ENCODE data around the gene SPEG.

The SPEG gene

DNA sequence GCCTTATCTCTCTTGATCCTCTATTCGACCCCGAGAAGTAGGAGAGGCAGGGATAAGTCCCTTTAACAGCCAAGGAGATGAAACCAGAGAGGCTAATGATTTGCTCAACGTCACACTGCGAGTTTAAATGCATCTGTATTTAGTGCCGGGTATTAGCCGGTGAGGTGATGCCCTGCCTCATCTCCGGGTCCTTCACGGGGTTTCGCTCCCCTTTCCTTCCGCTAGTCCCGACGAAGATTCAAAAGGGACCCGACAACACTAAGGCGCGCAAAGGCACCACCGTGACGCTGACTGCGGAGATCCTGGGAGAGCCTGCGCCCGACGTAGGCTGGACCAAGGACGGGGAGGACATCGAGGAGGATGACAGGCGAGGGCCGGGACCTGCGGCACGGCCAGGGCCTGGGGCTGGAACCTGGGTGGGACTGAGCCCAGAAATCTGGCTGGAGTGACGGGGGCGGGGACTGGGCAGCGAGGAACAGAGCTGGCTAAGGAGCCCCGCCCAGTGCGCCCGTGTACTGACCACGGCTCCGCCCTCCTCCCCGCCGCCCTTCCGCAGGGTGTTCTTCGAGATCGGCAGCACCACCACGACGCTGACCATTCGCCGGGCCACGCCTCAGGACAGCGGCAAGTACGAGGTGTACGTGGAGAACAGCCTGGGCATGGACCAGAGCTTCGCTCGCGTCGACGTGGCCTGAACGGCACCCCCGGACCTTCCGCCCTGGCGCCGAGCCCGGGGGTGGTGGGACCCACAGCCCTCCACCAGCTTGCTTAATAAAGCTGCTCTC, 63.0 kb downstream of the SPEG start:
- peak; percentile 82 for DNase-seq (ENCODE audit: low read depth)

DNA sequence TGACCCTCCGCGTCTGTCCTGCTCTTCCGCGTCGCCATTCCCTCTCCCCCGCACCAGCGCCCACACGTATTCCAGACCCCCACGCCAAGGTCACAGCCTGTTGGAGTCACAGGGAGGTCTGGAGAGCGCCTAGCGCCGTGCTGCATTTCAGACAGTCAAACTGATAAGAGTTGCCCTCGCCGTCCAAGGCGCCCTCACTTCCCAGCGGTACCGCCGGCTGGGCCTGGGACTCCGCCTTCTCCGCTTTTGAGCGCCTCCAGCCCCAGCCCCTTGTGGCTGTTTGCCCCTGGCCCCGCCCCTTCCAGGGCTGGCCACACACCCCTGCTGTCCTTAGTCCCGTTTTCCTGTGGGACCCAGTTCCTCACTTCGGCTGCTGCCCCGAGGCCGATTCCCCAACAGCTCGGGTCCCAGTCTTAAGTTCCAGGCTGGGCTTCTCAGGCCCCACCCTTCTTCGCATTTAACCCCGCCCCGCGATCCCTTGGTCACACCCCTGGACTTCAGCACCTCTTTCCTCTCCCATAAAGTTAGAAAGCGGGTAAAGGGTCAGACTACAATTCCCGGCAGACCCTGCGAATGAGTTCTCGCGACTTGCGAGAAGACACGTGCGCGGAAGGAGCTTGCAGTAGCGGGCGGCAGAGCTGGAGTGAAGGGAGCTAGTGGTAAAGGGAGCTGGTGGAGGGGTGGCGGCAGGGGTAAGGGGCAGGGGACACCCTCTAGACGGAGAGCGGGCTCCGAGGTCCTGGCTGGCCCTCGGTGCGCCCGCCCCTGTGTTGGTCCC, 63.8 kb downstream of the SPEG start, which contains the start of gene GMPPA:
Gene GMPPA (plus strand): TSS at position 612 of the 778 bp plus-strand sequence. CDS start 1,085 bp downstream, outside the sequence.
- peak; percentile 98 for DNase-seq (ENCODE audit: low read depth)

- DNase-seq (ENCODE audit: low read depth), result no peak
These were observed 64.3 kb downstream of the SPEG start for GRCh38 chr2:219499058-219499307.

DNA sequence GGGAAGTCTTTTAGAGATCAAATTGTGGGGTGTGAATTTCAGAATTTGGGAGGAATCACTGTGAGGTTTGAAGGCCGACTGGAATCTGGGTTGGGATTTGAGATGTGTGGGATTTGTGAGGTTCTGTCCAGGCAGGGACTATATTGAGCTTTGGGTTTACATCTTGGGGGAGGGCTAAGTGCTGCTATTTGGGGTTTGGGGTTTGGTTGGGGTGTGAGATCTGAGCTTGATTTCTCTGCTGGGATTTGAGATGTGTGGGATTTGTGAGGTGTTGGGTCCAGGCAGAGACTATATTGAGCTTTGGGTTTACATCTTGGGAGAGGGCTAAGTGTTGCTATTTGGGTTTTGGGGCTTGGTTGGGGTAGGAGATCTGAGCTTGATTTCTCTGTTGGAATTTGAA, 64.9 kb downstream of the SPEG start:
- no peak for DNase-seq (ENCODE audit: low read depth)

DNA sequence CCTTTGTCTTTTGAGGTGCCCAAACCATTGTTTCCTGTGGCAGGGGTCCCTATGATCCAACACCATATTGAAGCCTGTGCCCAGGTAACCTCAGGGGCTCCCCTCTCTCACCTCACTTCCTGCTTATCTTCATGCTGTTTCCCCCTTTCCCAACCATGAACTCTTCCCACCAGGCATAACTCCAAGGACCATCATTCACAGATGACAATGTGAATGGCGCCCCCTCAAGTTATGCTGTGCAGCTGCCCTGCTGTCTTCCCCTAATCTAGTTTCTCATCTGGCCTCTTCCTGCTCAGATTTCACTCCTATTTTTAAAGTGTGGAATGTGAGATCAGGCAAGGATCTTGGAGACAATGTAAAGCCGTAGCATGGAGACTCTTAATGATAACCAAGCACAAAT, 65.5 kb downstream of the SPEG start:
- peak; percentile 16 for DNase-seq (ENCODE audit: low read depth)

DNA sequence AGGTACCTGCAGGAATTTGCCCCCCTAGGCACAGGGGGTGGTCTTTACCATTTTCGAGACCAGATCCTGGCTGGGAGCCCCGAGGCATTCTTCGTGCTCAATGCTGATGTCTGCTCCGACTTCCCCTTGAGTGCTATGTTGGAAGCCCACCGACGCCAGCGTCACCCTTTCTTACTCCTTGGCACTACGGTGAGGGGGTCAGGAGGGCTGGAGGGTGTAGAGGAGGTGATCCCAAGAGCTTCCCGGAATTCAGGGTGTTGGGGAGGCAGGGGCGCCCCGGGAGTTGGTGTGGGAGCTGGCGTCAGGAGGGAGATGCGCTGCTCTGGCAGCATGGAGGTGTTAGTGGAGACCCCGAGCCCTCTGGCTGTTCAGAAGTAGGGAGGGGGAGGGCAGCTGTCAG, 67.2 kb downstream of the SPEG start:
- DNase-seq (ENCODE audit: low read depth), result no peak

DNA sequence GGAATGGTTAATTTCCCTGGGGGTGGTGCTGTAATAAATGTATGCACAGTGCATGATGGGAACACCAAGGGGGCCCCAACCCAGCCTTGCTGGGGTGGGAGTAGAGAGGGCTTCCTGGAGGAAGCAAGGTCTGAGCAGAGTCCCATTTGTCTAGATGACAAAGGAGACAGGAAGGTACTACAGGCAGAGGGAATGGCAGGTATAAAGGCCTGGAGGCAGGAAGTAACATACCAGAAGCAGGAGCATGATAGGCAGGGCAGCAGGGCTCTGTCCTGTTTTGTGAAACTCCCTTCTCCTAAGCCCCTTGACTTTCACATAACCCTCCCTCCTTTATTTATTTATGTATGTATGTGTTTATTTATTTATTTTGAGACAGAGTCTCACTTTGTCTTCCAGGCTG, 68.0 kb downstream of the SPEG start:
- DNase-seq (ENCODE audit: low read depth), result no peak

- DNase-seq (ENCODE audit: low read depth), result no peak
These were observed 70.9 kb downstream of the SPEG start for GRCh38 chr2:219505585-219505984.

- no peak for DNase-seq (ENCODE audit: low read depth)
These were observed 71.6 kb downstream of the SPEG start for GRCh38 chr2:219506153-219506801.

DNA sequence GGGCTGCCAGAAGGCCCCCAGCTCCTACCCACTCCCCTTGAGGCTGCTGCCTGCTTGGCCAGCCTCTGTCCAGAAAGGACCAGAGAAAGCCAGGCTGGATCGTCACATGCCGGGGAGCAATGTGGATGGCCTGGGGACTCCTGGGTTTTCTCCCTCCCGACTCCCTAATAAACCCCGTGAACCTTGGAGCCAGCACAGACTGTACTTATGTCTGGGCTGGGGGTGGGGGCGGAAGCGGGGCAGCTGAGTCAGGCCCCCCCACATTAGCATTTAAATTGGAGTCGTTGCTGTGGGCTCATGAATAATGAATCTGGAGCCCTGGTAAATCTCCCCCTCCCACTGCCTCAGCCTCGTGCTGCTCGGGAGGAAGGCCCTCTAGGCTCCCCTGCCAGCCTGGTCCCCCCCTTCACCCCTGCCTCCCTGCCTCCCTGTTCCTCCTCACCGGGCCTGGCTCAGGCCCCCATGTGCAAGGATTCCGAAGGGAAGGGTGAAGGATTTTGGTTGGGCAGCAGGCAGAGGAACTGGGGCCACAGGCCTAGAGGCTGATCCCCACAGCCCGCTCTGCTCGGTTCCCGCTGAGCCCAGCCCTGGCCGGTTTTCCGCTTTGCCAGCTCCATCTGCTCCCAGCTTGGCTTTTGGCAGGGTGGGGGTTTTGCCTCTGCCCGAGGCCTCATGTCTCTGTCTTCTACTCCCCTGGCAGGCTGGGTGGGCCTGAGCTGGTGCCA, 72.3 kb downstream of the SPEG start:
- DNase-seq (ENCODE audit: low read depth), result no peak

- DNase-seq (ENCODE audit: low read depth), result no peak
These were observed 73.2 kb downstream of the SPEG start for GRCh38 chr2:219507581-219508443.

GRCh38 chr2:219508444-219508734, 73.7 kb downstream of the SPEG start:
- no peak for DNase-seq (ENCODE audit: low read depth)

- DNase-seq (ENCODE audit: low read depth), result no peak
These were observed 74.5 kb downstream of the SPEG start for GRCh38 chr2:219508971-219509779.

- peak; percentile 37 for DNase-seq (ENCODE audit: low read depth)
These were observed 75.3 kb downstream of the SPEG start for GRCh38 chr2:219509780-219510511.

DNA sequence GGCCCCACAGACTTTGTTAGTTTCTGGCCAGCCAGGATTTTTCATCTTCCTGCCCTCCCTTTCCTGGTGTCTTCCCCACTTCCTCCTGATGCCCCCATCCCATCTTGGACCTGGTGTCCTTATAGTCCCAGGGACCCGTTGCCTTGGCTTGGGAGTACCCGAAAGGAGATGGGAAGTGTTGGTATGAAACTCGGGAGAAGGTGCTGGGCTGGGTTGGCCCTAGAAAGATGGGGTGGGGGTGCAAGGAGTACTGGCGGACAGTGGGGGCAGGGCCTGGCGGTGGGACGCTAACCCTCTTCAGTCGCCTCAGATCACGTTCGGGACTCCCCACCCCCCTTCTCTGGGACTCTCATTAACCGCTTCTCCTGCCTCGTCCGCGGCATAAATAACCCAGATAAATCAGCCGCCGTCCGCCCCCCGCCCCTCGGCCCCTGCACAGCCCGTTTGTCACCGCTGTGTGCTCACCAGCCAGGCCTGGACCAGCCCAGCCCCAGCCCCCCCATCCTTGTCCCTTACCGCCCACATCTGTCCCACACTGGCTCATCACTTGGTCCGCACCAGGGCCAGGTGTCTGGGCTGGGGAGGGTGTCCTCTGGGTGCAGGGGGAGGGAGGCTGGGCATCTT, 76.0 kb downstream of the SPEG start:
- no peak for DNase-seq (ENCODE audit: low read depth)

DNA sequence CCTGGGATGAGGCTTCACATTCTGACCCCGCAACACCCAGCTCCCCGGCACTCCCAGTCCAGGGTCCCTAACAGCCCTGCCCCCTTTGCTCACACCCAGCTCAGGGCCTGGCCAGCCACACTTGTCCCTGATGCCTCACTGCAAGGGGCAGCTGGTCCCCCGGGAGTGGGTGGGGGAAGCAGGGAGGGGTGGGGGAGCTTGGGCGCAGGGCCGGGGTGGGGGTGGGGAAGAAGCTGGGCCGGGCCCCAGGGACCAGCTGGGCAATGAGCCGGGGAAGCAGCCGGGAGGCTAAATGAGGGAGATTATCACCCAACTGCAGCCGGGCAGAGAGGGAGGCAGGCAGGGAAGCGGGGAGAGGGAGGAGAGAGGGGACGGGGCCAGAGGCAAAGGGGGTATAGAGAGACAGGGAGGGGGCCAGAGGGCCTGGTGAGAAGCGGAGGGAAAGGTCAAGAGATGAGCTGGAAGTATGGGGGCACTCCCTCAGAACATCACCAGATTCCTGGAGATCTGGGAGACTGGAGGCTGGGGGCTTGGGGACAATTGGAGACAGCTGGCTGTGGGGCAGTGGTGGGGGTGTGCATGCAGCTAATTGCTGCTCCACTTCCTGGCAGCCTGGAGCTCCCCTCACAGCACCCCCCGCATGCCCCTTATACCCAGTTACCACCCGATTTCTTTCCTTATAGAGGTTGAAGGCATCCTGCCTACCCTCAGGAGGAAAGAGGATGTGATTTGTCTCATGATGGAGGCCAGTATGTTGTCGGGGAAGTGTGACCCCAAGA, 77.1 kb downstream of the SPEG start:
- no peak for DNase-seq (ENCODE audit: low read depth)

DNA sequence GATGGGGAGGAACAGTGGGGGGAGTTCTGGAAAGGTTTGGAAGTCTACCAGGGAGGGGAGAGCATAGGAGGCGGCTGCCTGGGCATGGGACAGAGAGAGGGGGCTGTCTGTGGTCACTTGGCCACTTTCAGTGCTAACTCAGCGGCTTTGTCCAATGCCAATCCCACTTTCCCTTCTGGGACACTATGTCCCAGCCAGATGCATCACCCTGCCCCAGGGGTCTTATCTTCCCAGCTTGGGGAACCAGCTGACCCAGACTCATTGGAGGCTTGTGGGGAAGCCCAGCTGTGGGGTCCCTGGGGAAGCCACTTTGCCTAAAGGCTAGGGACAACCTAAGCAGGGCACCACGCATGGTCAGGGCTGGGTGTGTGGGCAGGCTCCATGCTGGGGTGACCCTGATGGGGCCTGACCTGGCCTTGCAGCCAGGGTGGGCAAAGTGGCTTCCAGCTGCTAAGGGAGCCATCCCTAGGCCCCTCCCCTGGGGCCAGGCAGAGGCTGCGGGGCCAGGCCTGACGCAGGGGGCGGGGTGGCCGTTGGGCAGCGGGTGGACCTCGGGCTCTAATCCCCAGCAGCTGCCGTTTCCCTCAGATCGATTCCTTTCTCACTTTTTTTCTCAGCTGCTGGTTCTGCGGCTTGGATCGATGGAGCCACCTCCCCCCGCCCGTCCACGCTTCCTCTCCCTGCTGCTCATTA, 78.0 kb downstream of the SPEG start:
- DNase-seq (ENCODE audit: low read depth), result no peak

- no peak for DNase-seq (ENCODE audit: low read depth)
These were observed 79.1 kb downstream of the SPEG start for GRCh38 chr2:219513787-219514186.
